K562 (cell line): Measurements from ENCODE around the gene COQ3. TPM values are rescaled to one million over a fixed set of nuclear protein-coding genes. Genes with fewer than 3 reads are reported as not detected.
A peak's percentile ranks its signal among the peaks of the same experiment; 100 is the strongest.

Experiments used
- CBFA2T3 ChIP-seq: fragments of 450-650 bp; IDR thresholded peaks from 2 replicates; pipeline ENCODE4 v1.6.1; 2017
- ELF4 ChIP-seq: fragments of 450-650 bp; formaldehyde crosslinking; IDR thresholded peaks from 2 replicates; pipeline ENCODE4 v1.4.0; 2022; ENCODE audit warnings: missing genetic modification characterization
- ETV6 ChIP-seq, 3 experiments: fragments of 150-350 bp in 1 of 3; sonication (generic) in 1 of 3; formaldehyde crosslinking in 1 of 3; IDR thresholded peaks; 2 replicates each; pipeline versions ENCODE4 v1.6.1 to v1.8.0; 2014 to 2022; ENCODE audit warnings: borderline replicate concordance in 2 of 3, low read depth in 2 of 3, antibody characterized with exemption in 1 of 3, low read length in 1 of 3, mild to moderate bottlenecking in 1 of 3, missing genetic modification reagents in 1 of 3
- FOSL1 ChIP-seq: fragments of 200-800 bp; sonication (Bioruptor generic); conservative IDR thresholded peaks from 2 replicates; pipeline ENCODE4 v1.6.1; 2016; ENCODE audit warnings: missing genetic modification characterization, missing compliant biosample characterization
- FOXK2 ChIP-seq, 2 experiments: fragments of 450-650 bp; IDR thresholded peaks in 1 of 2; conservative IDR thresholded peaks in 1 of 2; 2 replicates each; pipeline ENCODE4 v1.6.1; 2016; ENCODE audit warnings: low read depth in 2 of 2, mild to moderate bottlenecking in 1 of 2
- HDAC1 ChIP-seq, 2 experiments: fragments of 450-650 bp; IDR thresholded peaks; 2 replicates each; pipeline ENCODE4 v1.6.1; 2016 to 2017; ENCODE audit warnings: inconsistent platforms in 1 of 2, mild to moderate bottlenecking in 1 of 2, moderate library complexity in 1 of 2
- KLF13 ChIP-seq: fragments of 450-650 bp; IDR thresholded peaks from 2 replicates; pipeline ENCODE4 v1.6.1; 2016; ENCODE audit warnings: missing genetic modification characterization, low read depth, mild to moderate bottlenecking, missing compliant biosample characterization, moderate library complexity, borderline replicate concordance
- L3MBTL2 ChIP-seq: fragments of 450-650 bp; IDR thresholded peaks from 2 replicates; pipeline ENCODE4 v1.6.1; 2016; ENCODE audit warnings: mild to moderate bottlenecking, moderate library complexity
- NFIC ChIP-seq: fragments of 450-650 bp; IDR thresholded peaks from 2 replicates; pipeline ENCODE4 v1.6.1; 2017; ENCODE audit warnings: mild to moderate bottlenecking, inconsistent platforms
- POLR2A ChIP-seq: fragments of 450-650 bp; conservative IDR thresholded peaks from 2 replicates; pipeline ENCODE4 v1.6.1; 2016
- POLR2H ChIP-seq: IDR thresholded peaks from 2 replicates; pipeline ENCODE4 v1.6.1; 2016; ENCODE audit warnings: missing genetic modification characterization, low read depth, mild to moderate bottlenecking, control low read depth, missing compliant biosample characterization, moderate library complexity
- SNRNP70 ChIP-seq: fragments of 200-400 bp; formaldehyde crosslinking; optimal IDR thresholded peaks from 2 replicates; pipeline ENCODE3; 2017; ENCODE audit warnings: low read depth, low read length
- ZNF232 ChIP-seq: sonication (generic); formaldehyde crosslinking; IDR thresholded peaks from 2 replicates; pipeline ENCODE4 v1.8.0; 2022; ENCODE audit warnings: mild to moderate bottlenecking, missing genetic modification reagents
- ZNF644 ChIP-seq: fragments of 200-800 bp; sonication (Bioruptor generic); IDR thresholded peaks from 2 replicates; pipeline ENCODE4 v1.6.1; 2016; ENCODE audit warnings: low read depth, missing genetic modification characterization, missing compliant biosample characterization
- ZNF79 ChIP-seq: fragments of 250-450 bp; sonication (Bioruptor Pico); IDR thresholded peaks from 2 replicates; pipeline ENCODE4 v1.4.0; 2020; ENCODE audit warnings: low read depth, mild to moderate bottlenecking, moderate library complexity
- polyA plus RNA-seq, 8 experiments: library from polyadenylated mRNA; depleted of rRNA in 4 of 8; stranded (reverse) in 5 of 8; unstranded in 3 of 8; fragments of >200 nt; fragmentation: Nextera tagmentation in 2 of 8; fragmentation: Illumina TruSeq in 1 of 8; extraction: Ambion mirVana in 2 of 8; extraction: Trizol in 1 of 8; gene quantifications; 2 replicates each; pipeline versions ENCODE4 v1.2.1 to v1.2.3, GENCODE V29; 2011 to 2014; ENCODE audit warnings: inconsistent platforms in 1 of 8, missing spikeins in 1 of 8
- total RNA-seq, 7 experiments: library from RNA; depleted of rRNA in 6 of 7; stranded (reverse); fragments of >200 nt in 6 of 7; fragmentation: Illumina TruSeq in 2 of 7; extraction: Trizol in 2 of 7; gene quantifications; 2 replicates each; pipeline versions ENCODE4 v1.2.1 to v1.2.3, GENCODE V29; 2011 to 2021; ENCODE audit warnings: low replicate concordance in 1 of 7
- TF ChIP-seq, protein P1 (sequence below): fragments of 450-650 bp; formaldehyde crosslinking; IDR thresholded peaks from 2 replicates; pipeline ENCODE4 v1.4.0; 2020; ENCODE audit warnings: mild to moderate bottlenecking, mixed read lengths
- TF ChIP-seq, protein P2 (sequence below), 2 experiments: fragments of 450-650 bp; IDR thresholded peaks; 2 replicates each; pipeline ENCODE4 v1.6.1; 2016; ENCODE audit warnings: mild to moderate bottlenecking in 2 of 2, borderline replicate concordance in 1 of 2, low read depth in 1 of 2, moderate library complexity in 1 of 2

The COQ3 gene
- total and polyA plus RNA-seq, 9 of the 15 experiments (the other 6 are each of a cell fraction or from before 2014, with no cell fraction given): 16.9 to 137 (median 33.9) TPM

DNA sequence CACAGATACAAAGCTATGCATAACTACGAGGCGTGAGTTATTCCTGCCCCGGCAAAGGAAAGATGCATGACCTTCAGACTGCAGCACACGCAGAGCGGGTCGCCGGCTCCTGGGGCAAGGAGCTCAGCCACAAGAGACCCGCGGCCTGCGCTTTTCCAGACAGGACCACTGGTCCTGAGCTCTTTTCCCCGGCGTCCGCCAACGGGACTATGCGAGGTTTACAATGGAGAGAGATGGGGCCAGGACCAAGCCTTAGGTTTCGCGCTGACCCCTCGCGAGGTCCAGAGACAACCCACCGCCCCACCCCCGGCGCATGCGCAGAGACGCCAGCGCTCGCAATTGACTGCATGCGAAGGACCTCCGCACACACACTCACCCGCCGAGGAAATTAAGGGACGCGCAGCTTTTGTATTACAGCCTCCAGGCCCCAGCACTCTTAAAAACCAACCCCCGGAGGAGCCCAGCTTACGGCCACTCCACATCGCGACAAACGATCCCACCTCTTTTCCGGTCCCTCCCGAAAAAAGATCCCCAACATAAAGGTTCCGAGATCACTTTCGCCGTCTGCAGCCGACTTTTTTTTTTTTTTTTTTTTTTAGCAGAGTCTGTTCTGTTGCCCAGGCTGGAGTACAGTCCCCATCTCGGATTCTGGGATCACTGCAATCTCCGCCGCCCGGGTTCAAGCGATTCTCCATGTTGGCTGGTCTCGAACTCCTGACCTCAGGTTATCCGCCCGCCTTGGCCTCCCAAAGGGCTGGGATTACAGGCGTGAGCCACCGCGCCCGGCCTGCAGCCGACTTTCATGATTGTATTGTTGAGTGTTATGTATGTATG, at the start of gene COQ3 (continued):
- TF ChIP-seq ZNF644 (tag) (no peak), FOXK2 (conservative IDR thresholded peaks at IDR 0.05 in 1 of 2, IDR thresholded peaks at IDR 0.05 in 1 of 2; ENCODE audit: low read depth in 2 of 2) (peak in 1 of 2 experiments; percentile 37; a peak in 1 of 4 replicates), HDAC1 (IDR thresholded peaks at IDR 0.05) (peak in 1 of 2 experiments; percentile 21; a peak in 1 of 4 replicates), ZNF79 (CRISPR knock-in tag) (0 out of 2 replicates have a peak, but pooled peaks have one; percentile 26), POLR2A (peak; percentile 89), ELF4 (0 out of 2 replicates have a peak, but pooled peaks have one; percentile 25), KLF13 (tag) (no peak), ETV6 (IDR thresholded peaks at IDR 0.05; ENCODE audit: borderline replicate concordance in 1 of 2, low read depth in 2 of 2, low read length in 1 of 2) (no peak), ETV6 (CRISPR knock-in tag; IDR thresholded peaks at IDR 0.05; ENCODE audit: borderline replicate concordance) (0 out of 2 replicates have a peak, but pooled peaks have one; percentile 51), ZNF232 (0 out of 2 replicates have a peak, but pooled peaks have one; percentile 62), L3MBTL2 (peak; percentile 57; the same call in 1 of the 2 replicates), POLR2H (tag) (0 out of 2 replicates have a peak, but pooled peaks have one; percentile 32), NFIC (0 out of 2 replicates have a peak, but pooled peaks have one; percentile 27), FOSL1 (tag) (no peak; the same call in 1 of the 2 replicates), SNRNP70 (no peak), CBFA2T3 (no peak)
- TF ChIP-seq, protein P1, sequence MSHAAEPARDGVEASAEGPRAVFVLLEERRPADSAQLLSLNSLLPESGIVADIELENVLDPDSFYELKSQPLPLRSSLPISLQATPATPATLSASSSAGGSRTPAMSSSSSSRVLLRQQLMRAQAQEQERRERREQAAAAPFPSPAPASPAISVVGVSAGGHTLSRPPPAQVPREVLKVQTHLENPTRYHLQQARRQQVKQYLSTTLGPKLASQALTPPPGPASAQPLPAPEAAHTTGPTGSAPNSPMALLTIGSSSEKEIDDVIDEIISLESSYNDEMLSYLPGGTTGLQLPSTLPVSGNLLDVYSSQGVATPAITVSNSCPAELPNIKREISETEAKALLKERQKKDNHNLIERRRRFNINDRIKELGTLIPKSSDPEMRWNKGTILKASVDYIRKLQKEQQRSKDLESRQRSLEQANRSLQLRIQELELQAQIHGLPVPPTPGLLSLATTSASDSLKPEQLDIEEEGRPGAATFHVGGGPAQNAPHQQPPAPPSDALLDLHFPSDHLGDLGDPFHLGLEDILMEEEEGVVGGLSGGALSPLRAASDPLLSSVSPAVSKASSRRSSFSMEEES: no peak
- TF ChIP-seq, protein P2, sequence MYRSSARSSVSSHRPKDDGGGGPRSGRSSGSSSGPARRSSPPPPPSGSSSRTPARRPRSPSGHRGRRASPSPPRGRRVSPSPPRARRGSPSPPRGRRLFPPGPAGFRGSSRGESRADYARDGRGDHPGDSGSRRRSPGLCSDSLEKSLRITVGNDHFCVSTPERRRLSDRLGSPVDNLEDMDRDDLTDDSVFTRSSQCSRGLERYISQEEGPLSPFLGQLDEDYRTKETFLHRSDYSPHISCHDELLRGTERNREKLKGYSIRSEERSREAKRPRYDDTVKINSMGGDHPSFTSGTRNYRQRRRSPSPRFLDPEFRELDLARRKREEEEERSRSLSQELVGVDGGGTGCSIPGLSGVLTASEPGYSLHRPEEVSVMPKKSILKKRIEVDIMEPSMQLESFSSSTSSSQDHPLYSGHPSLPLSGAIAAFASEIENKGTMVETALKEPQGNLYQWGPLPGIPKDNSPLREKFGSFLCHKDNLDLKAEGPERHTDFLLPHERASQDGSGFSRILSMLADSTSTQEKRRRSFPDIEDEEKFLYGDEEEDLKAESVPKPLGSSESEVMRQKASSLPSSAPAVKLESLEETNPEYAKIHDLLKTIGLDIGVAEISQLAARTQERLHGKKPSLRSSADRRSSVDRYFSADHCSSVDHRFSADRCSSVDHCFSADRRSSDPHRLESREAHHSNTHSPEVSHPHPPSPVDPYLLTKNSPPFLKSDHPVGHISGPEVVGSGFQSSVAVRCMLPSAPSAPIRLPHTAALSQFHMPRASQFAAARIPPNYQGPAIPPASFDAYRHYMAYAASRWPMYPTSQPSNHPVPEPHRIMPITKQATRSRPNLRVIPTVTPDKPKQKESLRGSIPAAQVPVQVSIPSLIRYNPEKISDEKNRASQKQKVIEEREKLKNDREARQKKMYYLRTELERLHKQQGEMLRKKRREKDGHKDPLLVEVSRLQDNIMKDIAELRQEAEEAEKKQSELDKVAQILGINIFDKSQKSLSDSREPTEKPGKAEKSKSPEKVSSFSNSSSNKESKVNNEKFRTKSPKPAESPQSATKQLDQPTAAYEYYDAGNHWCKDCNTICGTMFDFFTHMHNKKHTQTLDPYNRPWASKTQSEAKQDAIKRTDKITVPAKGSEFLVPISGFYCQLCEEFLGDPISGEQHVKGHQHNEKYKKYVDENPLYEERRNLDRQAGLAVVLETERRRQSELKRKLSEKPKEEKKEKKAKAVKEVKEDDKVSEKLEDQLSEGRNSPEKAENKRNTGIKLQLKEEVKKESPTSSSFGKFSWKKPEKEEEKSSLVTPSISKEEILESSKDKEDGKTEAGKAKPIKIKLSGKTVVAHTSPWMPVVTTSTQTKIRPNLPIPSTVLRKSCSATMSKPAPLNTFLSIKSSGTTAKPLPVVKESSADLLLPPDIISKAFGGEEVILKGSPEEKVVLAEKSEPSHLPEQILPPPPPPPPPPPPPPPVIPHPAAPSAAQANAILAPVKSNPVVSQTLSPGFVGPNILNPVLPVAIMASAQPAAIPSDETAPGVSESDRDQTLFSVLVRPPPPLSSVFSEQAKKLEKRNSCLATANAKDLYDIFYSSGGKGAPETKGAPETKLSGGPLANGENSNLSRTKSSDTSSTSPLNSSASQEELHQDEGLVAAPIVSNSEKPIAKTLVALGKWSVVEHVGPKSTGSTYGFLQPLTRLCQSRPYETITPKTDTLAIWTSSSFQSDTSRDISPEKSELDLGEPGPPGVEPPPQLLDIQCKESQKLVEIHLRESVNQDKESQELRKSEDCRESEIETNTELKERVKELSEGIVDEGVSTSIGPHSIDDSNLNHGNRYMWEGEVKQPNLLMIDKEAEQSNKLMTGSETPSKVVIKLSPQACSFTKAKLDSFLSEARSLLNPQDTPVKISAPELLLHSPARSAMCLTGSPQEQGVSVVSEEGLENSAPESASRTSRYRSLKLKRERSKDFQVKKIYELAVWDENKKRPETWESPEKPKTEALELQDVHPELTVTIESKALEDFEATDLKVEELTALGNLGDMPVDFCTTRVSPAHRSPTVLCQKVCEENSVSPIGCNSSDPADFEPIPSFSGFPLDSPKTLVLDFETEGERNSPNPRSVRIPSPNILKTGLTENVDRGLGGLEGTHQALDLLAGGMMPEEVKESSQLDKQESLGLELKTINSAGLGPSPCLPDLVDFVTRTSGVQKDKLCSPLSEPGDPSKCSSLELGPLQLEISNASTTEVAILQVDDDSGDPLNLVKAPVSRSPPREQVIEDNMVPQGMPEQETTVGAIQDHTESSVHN (IDR thresholded peaks at IDR 0.05; ENCODE audit: borderline replicate concordance in 1 of 2, low read depth in 1 of 2): 0 out of 4 replicates have a peak, but pooled peaks of 1 of the 2 experiments have one; percentile 27
